Stimulated activated CD4-positive, alpha-beta T cell treated with anti-CD3 and anti-CD28 coated beads, Interleukin-12 subunit alpha, Interleukin-12 subunit beta, amount 100 ng/mL, for 4 hours (primary cell): ENCODE data around the gene VAV1.
"Not testable (repeated sequence)": the region's sequence is repeated elsewhere in the genome, so short reads cannot be mapped to it uniquely, and the experiment has no call there.

Experiments used
- DNase-seq: peaks from one replicate; pipeline ENCODE4 v3.0.0-alpha.2; 2020

VAV1 gene

DNA sequence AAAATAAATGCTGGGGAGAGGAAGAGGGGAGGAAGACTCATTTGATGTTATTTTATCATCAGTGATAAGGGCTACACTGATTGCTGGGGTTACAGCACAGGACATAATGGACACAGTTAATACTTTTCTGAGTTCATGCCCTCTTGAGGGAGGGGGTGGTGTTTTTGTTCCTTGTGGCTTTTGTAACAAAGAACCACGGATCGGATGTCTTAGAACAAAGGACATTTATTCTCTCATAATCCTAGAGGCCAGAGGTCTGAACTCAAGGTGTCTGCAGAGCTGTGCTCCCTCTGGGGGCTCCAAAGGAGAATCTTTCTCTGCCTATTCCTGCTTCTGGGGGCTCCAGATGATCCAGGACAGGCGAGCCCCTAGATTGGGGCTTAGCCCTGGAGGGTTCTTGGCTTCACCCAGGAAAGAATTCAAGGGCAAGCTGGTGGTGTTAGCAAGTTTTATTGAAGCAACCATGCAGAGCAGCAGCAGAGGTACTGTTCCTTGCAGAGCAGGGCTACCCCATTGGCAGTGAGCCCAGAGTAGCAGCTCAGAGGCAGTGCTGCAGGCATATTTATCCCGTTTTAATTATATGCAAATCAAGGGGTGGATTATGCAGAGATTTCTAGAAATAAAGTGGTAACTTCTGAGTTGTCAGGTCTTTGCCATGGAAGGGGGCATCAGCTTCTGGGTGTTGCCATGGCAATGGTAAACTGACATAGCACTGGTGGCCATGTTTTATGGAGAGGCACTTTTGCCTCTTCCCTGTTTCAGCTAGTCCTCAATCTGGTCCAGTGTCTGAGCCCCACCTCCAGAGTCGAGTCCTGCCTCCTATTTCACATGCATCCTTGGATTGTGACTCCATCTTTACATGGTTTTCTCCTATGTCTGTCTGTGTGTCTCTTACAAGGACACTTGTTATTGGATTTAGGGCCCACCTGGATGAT, 18.0 kb downstream of the VAV1 start:
- DNase-seq: no peak

DNA sequence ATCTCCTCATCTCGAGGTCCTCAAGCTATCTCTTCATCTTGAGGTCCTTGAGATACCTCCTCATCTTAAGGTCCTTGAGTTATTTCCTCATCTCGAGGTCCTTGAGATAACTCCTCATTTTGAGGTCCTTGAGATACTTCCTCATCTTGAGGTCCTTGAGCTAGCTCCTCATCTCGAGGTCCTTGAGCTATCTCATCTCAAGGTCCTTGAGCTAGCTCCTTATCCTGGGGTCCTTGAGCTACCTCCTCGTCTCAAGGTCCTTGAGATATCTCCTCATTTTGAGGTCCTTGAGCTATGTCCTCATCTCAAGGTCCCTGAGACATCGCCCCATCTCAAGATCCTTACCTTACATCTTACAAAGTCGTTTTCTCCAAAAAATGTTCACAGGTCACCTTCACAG, 18.7 kb downstream of the VAV1 start:
- DNase-seq: no peak

DNA sequence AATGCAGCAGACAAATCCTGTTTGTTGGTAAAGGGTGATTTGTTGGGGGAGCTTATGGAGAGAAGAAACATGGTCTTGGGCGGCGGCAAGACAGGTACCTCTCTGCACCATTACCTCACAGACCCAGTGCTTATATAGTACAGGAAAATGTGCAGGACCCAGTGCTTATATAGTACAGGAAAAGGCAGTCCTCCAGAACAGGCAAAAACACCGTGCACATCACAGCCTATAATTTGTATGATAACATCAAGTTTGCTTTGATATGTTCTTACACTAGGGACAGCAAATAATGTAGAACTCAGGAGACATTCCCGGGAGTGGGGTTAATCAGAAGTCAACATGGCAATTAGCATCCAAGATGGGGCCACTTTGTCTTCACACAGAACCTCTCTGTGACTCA, 20.9 kb downstream of the VAV1 start:
- no peak for DNase-seq

DNA sequence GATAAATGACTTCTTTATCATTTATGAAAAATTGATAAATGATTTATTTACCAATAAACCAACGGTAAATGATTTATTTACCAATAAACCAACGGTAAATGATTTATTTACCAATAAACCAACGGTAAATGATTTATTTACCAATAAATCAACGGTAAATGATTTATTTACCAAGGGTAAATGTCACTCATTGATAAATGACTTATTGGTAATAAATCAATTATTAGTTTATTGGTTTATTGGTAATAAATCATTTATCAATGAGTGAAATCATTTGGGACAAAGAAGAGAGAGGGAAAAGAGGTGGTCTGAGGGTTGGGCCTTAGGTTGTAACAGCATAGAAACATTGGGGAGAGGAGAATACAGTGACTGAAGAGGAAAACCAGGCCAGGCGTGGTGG, 21.5 kb downstream of the VAV1 start:
- DNase-seq: no peak

DNA sequence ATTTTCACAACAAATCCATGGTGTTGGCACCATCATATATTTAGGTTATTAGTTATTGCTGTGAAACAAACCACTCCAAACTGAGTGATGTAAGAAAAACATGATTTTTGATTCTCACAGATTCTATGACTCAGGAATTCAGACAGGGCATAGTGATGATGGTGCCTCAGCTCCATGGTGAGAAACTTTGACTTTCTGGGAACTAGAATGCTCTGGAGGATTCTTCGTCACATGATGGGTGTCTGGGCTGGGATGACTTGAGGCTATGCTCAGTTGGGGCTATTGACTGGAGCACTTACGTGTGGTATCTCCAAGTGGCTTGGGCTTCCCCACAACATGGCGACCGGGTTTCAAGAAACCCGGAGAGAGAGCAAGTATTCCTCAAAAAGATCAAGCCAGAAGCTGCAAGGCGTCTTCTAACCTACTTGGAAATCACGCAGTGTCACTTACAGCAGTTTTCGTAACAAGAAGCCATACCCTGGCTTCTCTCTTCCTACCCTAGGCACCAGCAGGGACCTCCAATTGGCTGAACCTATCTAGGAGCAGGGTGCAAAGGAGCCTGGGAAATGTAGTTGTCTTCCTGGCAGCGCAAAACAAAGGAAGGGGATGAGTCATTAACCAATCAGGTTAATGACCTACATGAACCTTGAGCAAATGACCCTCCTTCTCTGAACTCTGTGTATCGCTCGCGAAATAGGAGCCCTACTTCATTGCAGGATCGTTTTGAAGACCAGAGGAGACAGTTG, 22.4 kb downstream of the VAV1 start:
- no peak for DNase-seq

DNA sequence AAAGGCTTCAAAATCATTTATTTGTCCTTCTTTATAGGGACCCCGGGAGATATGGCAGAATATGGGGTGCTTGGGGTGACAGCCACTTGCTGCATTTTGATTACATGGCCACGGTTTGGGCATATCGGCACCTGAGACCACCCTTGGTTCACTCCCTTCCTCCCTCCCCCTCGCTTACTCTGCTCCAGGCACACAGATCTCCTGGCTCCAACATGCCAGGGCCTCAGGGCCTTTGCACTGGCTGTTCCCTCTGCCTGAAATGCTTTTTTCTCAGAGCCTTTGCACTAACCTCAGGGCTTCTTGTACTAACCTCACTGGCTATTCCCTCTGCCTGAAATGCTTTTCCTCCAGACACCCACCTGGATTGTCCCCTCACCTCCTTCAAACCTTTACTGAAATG, 23.8 kb downstream of the VAV1 start:
- DNase-seq: no peak

DNA sequence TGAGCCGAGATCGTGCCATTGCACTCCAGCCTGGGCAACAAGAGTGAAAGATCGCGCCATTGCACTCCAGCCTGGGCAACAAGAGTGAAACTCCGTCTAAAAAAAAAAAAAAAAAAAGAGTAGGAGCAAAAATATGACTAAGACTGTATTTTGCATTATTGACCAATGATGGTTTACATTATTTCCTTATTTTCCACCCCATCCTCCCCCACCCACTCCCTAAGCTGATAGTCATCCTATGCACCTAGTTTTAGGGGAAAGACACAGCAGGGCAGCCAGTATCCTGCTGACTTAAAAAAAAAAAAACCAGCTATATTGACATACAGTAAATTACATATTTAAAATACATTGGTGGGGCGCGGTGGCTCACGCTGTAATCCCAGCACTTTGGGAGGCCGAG, 25.1 kb downstream of the VAV1 start:
- DNase-seq: no peak

DNA sequence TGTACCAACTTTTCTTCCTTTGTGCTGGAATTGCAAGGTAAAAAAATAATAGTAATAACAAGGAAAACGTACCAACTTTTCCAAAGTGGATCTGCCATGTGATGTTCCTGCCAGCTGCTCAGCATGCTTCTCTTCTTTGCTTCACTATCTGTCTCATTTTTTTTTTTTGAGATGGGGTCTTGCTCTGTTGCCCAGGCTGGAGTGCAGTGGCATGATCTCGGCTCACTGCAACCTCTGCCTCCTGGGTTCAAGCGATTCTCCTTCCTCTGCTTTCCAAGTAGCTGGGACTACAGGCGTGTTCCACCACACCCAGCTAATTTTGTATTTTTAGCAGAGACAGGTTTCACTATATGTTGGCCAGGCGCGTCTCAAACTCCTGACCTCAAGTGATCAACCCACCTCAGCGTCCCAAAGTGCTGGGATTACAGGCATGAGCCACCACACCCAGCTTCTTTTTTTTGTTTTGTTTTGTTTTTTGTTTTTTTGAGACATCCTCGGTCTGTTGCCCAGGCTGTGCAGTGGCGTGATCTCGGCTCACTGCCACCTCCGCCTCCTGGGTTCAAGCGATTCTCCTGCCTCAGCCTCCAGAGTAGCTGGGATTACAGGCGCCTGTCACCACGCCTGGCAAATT, 27.8 kb downstream of the VAV1 start:
- DNase-seq: not testable (repeated sequence)

DNA sequence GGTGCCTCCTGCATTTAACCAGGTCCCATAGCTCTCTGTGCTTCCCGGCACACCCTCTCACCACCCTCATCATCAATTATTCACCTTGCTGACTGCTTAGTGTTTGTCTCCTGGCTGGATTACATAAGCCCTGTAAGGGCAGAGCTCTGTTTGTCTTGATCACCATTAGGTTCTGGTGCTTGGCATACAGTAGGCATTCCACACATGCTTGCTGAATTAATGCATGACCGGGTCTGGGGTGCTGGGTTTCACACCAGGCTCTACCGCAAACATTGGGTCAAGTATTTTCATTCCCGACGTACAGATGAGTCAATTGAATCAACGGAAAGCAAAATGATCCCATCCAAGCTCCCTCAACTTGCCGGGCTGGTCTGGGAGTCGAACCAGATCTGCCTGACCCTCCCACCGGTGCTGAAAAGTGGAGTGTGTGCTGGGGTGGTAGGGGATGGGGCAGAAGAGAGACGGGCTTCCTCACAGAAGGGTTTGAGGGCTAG, 28.5 kb downstream of the VAV1 start:
- DNase-seq: no peak

DNA sequence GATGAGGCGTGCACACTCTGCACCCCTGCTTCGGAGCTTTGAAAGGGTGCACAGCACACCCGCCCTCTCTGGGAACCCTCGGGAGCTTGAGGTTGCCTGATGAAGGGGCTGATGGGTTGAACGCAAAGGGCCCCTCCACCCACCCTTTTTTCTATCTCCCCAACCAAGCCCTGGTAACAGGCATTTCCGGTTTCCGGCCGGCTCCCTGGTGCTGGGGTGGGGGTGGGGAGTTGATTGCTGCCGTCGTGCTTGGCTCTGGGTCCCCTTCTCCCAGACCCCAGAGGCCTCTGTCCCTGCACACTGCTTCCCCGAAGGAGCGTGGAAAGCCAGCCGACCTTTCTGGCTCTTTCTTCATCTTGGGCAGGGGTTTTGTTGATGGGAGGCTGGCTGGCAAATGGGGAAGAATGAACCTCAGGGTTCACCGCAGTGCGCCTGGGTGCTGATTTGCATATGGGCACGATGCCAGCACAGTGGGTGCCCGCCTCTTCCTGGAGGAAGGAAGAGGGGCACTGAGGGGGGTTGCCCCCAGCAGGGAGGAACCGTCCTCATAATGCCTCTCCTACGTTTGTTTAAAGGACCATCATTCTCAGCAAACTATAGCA, 29.1 kb downstream of the VAV1 start:
- peak; percentile 81 for DNase-seq

DNA sequence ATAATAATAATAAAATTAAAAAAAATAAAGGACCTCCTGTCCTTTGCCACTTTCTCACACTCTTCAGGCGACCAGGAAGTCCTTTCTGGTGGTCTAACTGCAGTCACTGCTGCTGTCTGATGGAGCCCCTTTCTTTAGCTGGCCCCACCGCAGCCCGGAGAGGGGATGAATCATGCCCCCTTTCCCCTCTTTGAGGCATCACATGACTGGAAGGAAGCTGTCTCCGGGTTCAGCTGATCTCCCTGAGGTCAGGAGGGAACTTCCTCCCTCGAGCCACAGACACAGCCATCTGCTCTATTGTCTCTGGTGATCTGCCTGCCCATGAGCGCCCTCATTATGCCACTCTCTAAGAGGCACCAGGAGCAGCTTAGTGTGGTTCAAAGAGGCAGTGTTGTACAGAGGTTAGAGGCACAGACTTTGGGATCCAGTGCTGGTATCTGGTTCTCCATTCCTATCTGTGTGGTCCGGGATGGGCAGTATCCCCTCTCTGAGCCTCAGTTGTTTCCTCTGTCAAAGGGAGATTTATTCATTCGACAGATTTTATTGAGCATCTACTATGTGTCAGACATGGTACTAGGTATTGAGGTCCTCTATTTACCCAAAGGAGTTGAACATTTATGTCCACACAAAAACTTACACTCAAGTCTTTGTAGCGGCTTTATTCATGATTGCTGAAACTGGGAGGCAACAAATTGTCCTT, 30.0 kb downstream of the VAV1 start:
- DNase-seq: peak; percentile 60

DNA sequence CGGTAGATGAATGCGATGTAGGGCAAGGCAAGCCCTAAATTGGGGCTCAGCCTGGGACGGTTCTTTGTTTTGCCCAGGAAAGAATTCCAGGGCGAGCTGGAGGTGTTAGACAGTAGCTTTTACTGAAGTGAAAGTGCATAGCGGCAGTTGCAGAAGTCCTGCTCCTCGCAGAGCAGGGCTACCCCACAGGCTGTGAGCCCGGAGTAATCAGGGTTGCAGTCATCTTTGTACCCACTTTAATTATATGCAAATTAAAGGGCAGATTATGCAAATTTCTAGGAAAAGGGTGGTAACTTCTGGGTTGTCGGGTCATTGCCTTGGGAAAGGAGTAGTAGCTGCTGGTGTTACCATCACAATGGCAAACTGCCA, 30.5 kb downstream of the VAV1 start:
- DNase-seq: no peak

DNA sequence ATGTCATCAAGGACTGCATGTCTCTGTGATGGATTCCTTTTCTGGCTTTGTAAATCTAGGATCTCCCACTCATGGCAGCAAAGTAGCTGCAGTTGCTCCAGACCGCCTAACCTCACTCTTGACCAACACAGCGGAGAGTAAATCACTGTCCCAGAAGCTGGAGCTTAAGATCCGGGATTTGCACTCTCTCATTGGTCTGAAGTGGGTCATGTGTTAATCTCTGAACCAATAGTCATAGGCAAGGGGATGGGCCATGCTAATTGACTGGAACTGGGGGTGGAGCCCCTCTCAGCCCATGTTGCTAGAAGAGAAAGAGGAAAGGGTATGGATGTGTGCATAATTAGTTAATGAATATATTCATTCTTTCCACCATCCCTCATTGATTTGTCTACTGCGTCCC, 34.0 kb downstream of the VAV1 start:
- DNase-seq: no peak

DNA sequence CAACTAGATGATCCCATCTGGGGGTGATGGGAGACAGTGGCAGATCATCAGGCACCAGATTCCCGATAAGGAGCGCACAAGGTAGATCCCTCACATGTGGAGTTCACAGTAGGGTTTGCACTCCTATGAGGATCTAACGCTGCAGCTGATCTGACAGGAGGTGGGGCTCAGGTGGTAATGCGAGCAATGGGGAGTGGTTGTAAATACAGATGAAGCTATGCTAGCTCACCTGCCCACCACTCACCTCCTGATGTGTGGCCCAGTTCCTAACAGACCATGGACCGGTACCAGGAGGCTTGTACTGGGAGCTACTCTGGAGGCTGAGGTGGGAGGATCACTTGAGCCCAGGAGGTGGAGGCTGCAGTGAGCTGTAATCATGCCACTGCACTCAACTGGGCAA, 34.8 kb downstream of the VAV1 start:
- no peak for DNase-seq

DNA sequence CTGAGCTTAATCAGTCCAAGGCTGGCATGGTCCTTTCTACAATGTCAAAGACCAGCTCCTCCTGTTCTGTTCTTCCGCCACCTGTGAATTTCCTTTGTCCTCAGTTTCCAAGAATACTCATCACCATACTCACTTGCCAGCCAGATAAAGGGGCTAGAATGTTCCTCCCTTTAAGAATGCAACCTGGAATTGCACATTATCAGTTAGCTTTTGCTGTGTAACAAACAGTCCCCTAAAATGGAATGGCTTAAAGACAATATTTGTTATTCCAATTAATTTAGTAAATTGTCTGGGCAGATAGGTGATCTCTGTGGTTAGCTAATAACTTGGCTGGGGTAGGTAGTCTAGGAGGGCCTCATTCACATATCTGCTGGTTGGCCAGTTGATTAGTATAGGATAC, 36.0 kb downstream of the VAV1 start:
- no peak for DNase-seq

DNA sequence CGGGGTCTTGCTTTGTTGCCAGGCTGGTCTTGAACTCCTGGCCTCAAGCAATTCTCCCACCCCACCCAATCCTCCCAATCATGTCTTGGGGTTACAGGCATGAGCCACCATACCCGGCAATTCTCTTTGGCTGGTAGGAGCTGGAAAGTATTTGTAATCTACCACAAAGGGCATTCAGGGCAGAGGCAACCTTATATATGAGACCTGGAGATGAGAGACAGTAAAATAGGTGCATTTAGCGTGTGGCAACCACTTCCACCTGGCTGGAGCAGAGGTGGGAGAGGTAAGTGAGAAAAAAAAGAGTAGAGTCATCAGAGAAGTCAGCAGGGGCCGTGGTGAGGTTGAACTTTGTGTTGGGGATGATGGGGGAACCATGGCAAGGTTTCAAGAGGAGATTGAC, 36.8 kb downstream of the VAV1 start:
- no peak for DNase-seq

DNA sequence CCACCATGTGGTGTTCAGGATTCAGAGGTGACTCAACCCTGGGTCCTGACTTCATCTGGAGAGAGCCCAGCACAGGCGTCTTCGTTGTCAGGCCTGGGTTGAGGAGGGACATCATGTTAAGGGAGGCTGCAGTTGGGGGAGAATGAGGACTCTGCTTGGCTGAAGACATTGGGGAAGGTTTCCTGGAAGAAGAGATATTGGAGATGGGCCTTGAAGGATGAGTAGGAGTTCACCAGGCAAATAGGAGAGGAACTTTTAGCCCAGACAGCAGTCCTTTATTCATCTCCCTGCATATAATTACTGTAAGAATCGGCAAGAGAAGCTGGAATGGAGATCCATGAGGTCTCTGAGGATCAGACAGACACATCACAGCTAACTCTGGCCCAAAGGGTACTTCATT, 38.9 kb downstream of the VAV1 start:
- DNase-seq: no peak

DNA sequence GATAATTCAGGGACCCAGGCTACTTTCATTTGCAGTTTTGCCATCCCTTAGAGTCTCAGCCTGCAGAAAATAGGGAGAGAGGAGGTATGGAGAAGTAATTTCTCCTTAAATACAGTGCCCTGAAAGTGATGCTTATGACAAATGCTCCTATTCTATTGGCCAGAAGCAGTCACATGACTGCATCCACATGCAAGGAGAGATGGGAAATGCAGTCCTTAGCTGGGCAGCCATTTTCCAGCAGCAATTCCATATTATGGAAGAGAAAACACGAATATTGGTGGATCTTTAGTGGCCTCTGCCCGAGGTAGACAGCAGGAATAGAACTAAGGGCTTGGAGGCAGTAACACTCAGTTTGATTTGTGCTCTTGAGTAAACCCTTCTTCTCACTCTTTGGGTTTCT, 39.4 kb downstream of the VAV1 start:
- DNase-seq: no peak

DNA sequence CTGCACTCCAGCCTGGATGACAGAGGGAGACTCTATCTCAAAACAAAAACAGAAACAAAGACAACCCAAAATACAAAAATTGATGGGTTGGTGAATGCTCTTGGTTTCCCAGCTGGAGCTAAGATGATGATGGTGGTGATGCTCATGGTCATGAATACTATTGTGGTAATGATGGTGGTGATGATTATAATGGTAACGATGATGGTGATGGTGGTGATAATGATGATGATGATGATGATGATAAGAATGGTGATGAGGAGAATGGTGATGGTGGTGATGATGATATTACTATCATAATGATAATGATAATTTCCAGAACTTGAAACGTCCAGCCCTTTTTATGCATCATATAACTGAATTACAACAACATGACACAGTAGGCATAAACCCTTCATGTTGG, 40.1 kb downstream of the VAV1 start:
- DNase-seq: no peak

DNA sequence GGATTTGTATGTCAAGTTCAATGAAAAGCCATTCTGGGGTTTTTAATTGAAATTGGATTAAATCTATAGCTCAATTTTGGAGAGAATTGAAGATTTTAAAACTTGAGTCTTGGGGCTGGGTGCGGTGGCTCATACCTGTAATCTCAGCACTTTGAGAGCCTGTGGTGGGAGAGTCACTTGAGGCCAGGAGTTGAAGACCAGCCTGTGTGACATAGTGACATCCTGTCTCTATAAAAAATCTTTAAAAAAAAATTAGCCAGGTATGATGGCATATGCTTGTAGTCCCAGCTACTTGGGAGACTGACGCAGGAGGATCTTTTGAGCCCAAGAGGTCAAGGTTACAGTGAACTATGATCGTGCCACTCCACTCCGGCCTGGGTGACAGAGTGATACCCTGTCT, 41.2 kb downstream of the VAV1 start:
- no peak for DNase-seq

DNA sequence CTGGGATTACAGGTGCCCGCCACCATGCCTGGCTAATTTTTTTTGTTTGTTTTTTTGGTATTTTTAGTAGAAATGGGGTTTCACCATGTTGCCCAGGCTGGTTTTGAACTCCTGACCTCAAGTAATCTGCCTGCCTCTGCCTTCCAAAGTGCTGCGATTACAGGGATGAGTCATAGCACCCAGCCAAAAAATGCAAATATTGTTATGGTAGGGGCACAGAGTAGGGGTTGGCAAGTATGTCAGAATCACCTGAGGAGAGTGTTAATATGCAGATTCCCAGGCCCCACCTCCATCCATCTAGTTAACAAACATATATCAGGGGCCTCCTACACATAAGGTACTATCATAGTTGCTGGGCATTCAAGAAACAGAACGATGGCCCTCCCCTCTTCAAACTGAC, 44.7 kb downstream of the VAV1 start:
- no peak for DNase-seq

DNA sequence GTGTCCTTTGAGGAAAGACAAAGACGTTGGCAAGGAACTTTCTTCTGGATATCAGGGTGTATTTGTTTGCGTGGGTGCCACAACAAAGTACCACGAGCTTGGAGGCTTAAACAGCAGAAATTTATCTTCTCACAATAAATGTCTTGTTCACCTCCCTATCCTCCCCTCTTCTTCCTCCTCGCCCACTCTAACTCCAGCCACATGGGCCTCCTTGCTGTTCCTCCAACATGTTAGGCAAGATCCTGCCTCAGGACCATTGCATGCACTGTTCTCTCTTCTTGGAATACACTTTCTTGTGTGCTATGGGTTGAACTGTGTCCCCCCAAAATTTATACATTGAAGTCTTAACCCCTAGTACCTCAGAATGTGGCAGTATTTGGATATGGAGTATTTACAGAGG, 45.7 kb downstream of the VAV1 start:
- DNase-seq: no peak

DNA sequence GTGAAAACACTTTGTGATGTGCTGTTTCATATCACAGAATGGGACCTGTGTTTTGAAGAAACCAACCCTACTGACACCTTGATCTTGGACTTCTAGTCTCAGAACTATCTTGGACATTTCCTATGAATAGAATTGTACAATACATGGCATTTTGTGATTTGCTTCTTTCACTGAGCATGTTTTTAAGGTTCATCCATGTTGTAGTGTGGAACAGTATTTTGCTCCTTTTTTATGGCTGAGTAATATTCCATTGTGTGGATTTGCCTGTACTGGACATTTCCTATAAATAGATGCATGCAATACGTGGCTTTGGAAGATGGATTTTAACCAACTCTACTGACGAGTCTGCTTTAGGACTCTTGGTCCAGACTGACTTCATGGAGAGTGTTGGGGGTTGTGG, 46.8 kb downstream of the VAV1 start:
- DNase-seq: no peak
